H1 (cell line): Measurements from ENCODE around the gene SLITRK4. TPM values are rescaled to one million over a fixed set of nuclear protein-coding genes. Genes with fewer than 3 reads are reported as not detected.

Experiments used
- CTCF ChIA-PET: fragments of 300-600 bp; sonication (Branson Sonifier 250); formaldehyde crosslinking; loops from one replicate; lab custom pipeline; 2021; ENCODE audit not compliant: partially characterized antibody; lab: Charles Lee
- POLR2A ChIA-PET: fragments of 300-600 bp; sonication (Branson Sonifier 250); formaldehyde crosslinking; loops from one replicate; lab custom pipeline; 2021; ENCODE audit warnings: inconsistent platforms; ENCODE audit not compliant: partially characterized antibody; lab: Charles Lee
- DNase-seq, 2 experiments: peaks; one replicate each; pipeline versions ENCODE4 v3.0.0 to v3.0.0-alpha.2; 2010 to 2022; ENCODE audit warnings: low spot score in 2 of 2, low read depth in 1 of 2, mixed read lengths in 1 of 2
- FAIRE-seq: peaks from 2 replicates; lab custom pipeline; 2011; peaks lifted over from hg19 to GRCh38; lab: Jason Lieb, UNC
- H2AFZ ChIP-seq: 2 replicates; pipeline ENCODE4 v1.8.1; 2012; ENCODE audit warnings: low read length, inconsistent platforms
- H2AK5ac ChIP-seq: 2 replicates; pipeline ENCODE4 v1.6.1; 2013; ENCODE audit warnings: low read depth, low read length
- H2BK120ac ChIP-seq: replicated peaks from 2 replicates; pipeline ENCODE3; 2013; ENCODE audit warnings: low read depth, low read length, inconsistent platforms
- H2BK12ac ChIP-seq: 2 replicates; pipeline ENCODE4 v1.6.1; 2013; ENCODE audit warnings: low read depth, low read length
- H2BK15ac ChIP-seq: 2 replicates; pipeline ENCODE4 v1.6.1; 2013; ENCODE audit warnings: low read length
- H2BK20ac ChIP-seq: 2 replicates; pipeline ENCODE4 v1.6.1; 2013; ENCODE audit warnings: low read length
- H2BK5ac ChIP-seq: 2 replicates; pipeline ENCODE4 v1.6.1; 2013; ENCODE audit warnings: low read depth, low read length
- H3K14ac ChIP-seq: 2 replicates; pipeline ENCODE4 v1.6.1; 2013; ENCODE audit warnings: inconsistent platforms; ENCODE audit not compliant: insufficient read length
- H3K18ac ChIP-seq: 2 replicates; pipeline ENCODE4 v1.6.1; 2013; ENCODE audit warnings: low read length; ENCODE audit errors: extremely low read depth
- H3K23ac ChIP-seq: 2 replicates; pipeline ENCODE4 v1.6.1; 2013; ENCODE audit warnings: inconsistent platforms; ENCODE audit not compliant: insufficient read length
- H3K23me2 ChIP-seq: 2 replicates; pipeline ENCODE4 v1.6.1; 2013; ENCODE audit warnings: low read depth, low read length
- H3K27ac ChIP-seq: 2 replicates; pipeline ENCODE4 v1.6.1; 2011; ENCODE audit warnings: low read depth, low read length, inconsistent platforms
- H3K27me3 ChIP-seq, 4 experiments: replicated peaks in 1 of 4; 1 replicate in 1 of 4; 2 replicates in 3 of 4; pipeline versions ENCODE4 v1.6.1 to v1.8.1; 2011 to 2013; ENCODE audit warnings: low read length in 3 of 4, mild to moderate bottlenecking in 3 of 4, inconsistent platforms in 2 of 4, mixed read lengths in 2 of 4, moderate library complexity in 1 of 4; ENCODE audit not compliant: control insufficient read depth in 3 of 4, insufficient read depth in 3 of 4; ENCODE audit errors: extremely low read depth in 1 of 4
- H3K36me3 ChIP-seq, 4 experiments: 2 replicates each; pipeline versions ENCODE4 v1.6.1 to v1.8.1; 2011 to 2013; ENCODE audit warnings: mild to moderate bottlenecking in 4 of 4, low read length in 3 of 4, moderate library complexity in 2 of 4, control low read depth in 1 of 4, inconsistent platforms in 1 of 4; ENCODE audit not compliant: insufficient read depth in 4 of 4, control insufficient read depth in 2 of 4
- H3K4ac ChIP-seq: replicated peaks from 2 replicates; pipeline ENCODE3; 2013; ENCODE audit warnings: low read length, low read depth, mixed read lengths, inconsistent platforms; ENCODE audit not compliant: insufficient read length
- H3K4me1 ChIP-seq, 4 experiments: replicated peaks in 1 of 4; 1 replicate in 1 of 4; 2 replicates in 3 of 4; pipeline versions ENCODE4 v1.6.1 to v1.8.1; 2011 to 2013; ENCODE audit warnings: low read length in 3 of 4, inconsistent platforms in 2 of 4, mixed read lengths in 1 of 4; ENCODE audit not compliant: insufficient read depth in 4 of 4, control insufficient read depth in 3 of 4
- H3K4me2 ChIP-seq, 2 experiments: 2 replicates each; pipeline versions ENCODE4 v1.6.1 to v1.8.1; 2011 to 2013; ENCODE audit warnings: low read depth in 2 of 2, low read length in 2 of 2, control low read depth in 1 of 2, inconsistent platforms in 1 of 2, mild to moderate bottlenecking in 1 of 2; ENCODE audit not compliant: insufficient read depth in 1 of 2
- H3K4me3 ChIP-seq, 4 experiments: fragments of 200-600, 300-600 bp in 1 of 4; sonication (generic), shearing (Covaris generic), sonication (Bioruptor Twin) in 1 of 4; 2 replicates each; pipeline versions ENCODE4 v1.5.1 to v1.8.1; 2011 to 2016; ENCODE audit warnings: low read length in 4 of 4, low read depth in 3 of 4, control low read depth in 2 of 4, inconsistent platforms in 2 of 4, mild to moderate bottlenecking in 2 of 4, mixed read lengths in 1 of 4, moderate library complexity in 1 of 4; ENCODE audit not compliant: insufficient read depth in 2 of 4; ENCODE audit errors: extremely low read depth in 1 of 4
- H3K56ac ChIP-seq: replicated peaks from 2 replicates; pipeline ENCODE3; 2013; ENCODE audit warnings: low read depth, mild to moderate bottlenecking, mixed read lengths, low read length, inconsistent platforms; ENCODE audit not compliant: insufficient read length
- H3K79me1 ChIP-seq: 2 replicates; pipeline ENCODE4 v1.6.1; 2013; ENCODE audit warnings: low read depth, low read length, control low read depth
- H3K79me2 ChIP-seq, 2 experiments: 2 replicates each; pipeline versions ENCODE4 v1.6.1 to v1.8.1; 2012 to 2013; ENCODE audit warnings: low read length in 2 of 2, mild to moderate bottlenecking in 2 of 2, inconsistent platforms in 1 of 2; ENCODE audit not compliant: insufficient read depth in 2 of 2, control insufficient read depth in 1 of 2
- H3K9ac ChIP-seq, 4 experiments: replicated peaks in 1 of 4; 1 replicate in 1 of 4; 2 replicates in 3 of 4; pipeline versions ENCODE4 v1.6.1 to v1.8.1; 2011 to 2013; ENCODE audit warnings: low read depth in 3 of 4, low read length in 3 of 4, control low read depth in 2 of 4, mild to moderate bottlenecking in 2 of 4, moderate library complexity in 2 of 4, inconsistent platforms in 1 of 4; ENCODE audit errors: extremely low read depth in 1 of 4
- H3K9me3 ChIP-seq, 2 experiments: 2 replicates each; pipeline versions ENCODE4 v1.6.1 to v1.8.1; 2012 to 2013; ENCODE audit warnings: mild to moderate bottlenecking in 2 of 2, moderate library complexity in 2 of 2, control low read depth in 1 of 2, inconsistent platforms in 1 of 2, low read depth in 1 of 2, low read length in 1 of 2, mixed read lengths in 1 of 2; ENCODE audit not compliant: insufficient read depth in 2 of 2
- H4K20me1 ChIP-seq, 2 experiments: replicated peaks in 1 of 2; 2 replicates each; pipeline versions ENCODE3 to v1.8.1; 2011 to 2013; ENCODE audit warnings: inconsistent platforms in 2 of 2, low read length in 2 of 2, mild to moderate bottlenecking in 1 of 2; ENCODE audit not compliant: insufficient read depth in 2 of 2, control insufficient read depth in 1 of 2
- H4K5ac ChIP-seq: 2 replicates; pipeline ENCODE4 v1.6.1; 2013; ENCODE audit warnings: low read length, low read depth, mixed read lengths, inconsistent platforms; ENCODE audit not compliant: insufficient read length
- H4K8ac ChIP-seq: 2 replicates; pipeline ENCODE4 v1.8.0; 2013; ENCODE audit warnings: mild to moderate bottlenecking, moderate library complexity, low read length, inconsistent platforms; ENCODE audit not compliant: insufficient read depth; ENCODE audit errors: extremely low read depth
- H4K91ac ChIP-seq: replicated peaks from 2 replicates; pipeline ENCODE3; 2013; ENCODE audit warnings: low read length, mixed read lengths, inconsistent platforms; ENCODE audit not compliant: insufficient read length
- GTF2F1 ChIP-seq: IDR thresholded peaks from 2 replicates; pipeline ENCODE4 v1.6.1; 2012; ENCODE audit warnings: low read depth, low read length, improper control_type of control experiment, borderline replicate concordance
- POLR2A ChIP-seq, 2 experiments: IDR thresholded peaks; 1 replicate in 1 of 2; 2 replicates in 1 of 2; pipeline ENCODE4 v1.6.1; 2011; ENCODE audit warnings: low read depth in 2 of 2, low read length in 2 of 2, mild to moderate bottlenecking in 2 of 2; ENCODE audit errors: control extremely low read depth in 1 of 2
- WGBS, 2 experiments: shearing (Covaris generic) in 1 of 2; methylation state at CpG; one replicate each; pipeline versions ENCODE4 v1.1.6 to v1.1.7; 2013 to 2015; ENCODE audit warnings: low lambda C conversion rate in 2 of 2, mixed read lengths in 2 of 2, inconsistent platforms in 1 of 2, low coverage in 1 of 2, missing lambda C conversion rate in 1 of 2; ENCODE audit not compliant: insufficient replicate concordance in 2 of 2, insufficient coverage in 1 of 2, insufficient read length in 1 of 2; ENCODE audit errors: extremely low coverage in 1 of 2, missing lambda C conversion rate in 1 of 2; 5-methylcytosine and 5-hydroxymethylcytosine counted together
- polyA plus RNA-seq, 7 experiments: library from polyadenylated mRNA; depleted of rRNA in 3 of 7; stranded (reverse) in 5 of 7; unstranded in 2 of 7; fragments of >200 nt in 5 of 7; fragments of 200-250 nt in 2 of 7; gene quantifications; 1 replicate in 5 of 7; 2 replicates in 1 of 7; 4 replicates in 1 of 7; pipeline versions ENCODE4 v1.2.1 to v1.2.3, GENCODE V29; 2011 to 2013; ENCODE audit warnings: missing spikeins in 2 of 7, mixed read lengths in 2 of 7
- total RNA-seq: library from RNA; stranded (reverse); fragmentation: NEBNext Ultra II Directional; extraction: Animal tissue kit (Norgen Biotek cat#: 25700); gene quantifications from 2 replicates; pipeline ENCODE4 v1.2.1, GENCODE V29; 2021
- TF ChIP-seq, protein P1 (sequence below): IDR thresholded peaks from 2 replicates; pipeline ENCODE4 v1.6.1; 2011; ENCODE audit warnings: low read length, improper control_type of control experiment

Gene SLITRK4
- total and polyA plus RNA-seq, 2 of the 8 experiments (the other 6 are each of a cell fraction or from before 2014, with no cell fraction given) = 3.1 to 8.2 TPM

- Histone ChIP-seq H3K18ac (no peak overlapping the region), H3K9ac (no peak overlapping the region), H4K91ac (no peak overlapping the region), H2AFZ (no peak overlapping the region), H2BK20ac (no peak overlapping the region), H2BK120ac (no peak overlapping the region), H2BK5ac (no peak overlapping the region), H3K4ac (no peak overlapping the region), H3K23me2 (no peaks in the 10 kb centered on the region), H3K9me3 (no peaks in the 10 kb centered on the region), H3K4me1 (no peaks in the 10 kb centered on the region), H3K14ac (no peak overlapping the region), H2BK12ac (no peak overlapping the region), H3K79me2 (no peaks in the 10 kb centered on the region), H4K5ac (no peak overlapping the region), H3K27ac (no peak overlapping the region), H3K27me3 (no peaks in the 10 kb centered on the region), H4K20me1 (no peaks in the 10 kb centered on the region), H3K4me2 (no peak overlapping the region), H3K79me1 (no peaks in the 10 kb centered on the region), H3K23ac (no peak overlapping the region), H2AK5ac (no peak overlapping the region), H4K8ac (no peak overlapping the region), H3K36me3 (no peaks in the 10 kb centered on the region), H2BK15ac (no peak overlapping the region), H3K56ac (no peak overlapping the region), H3K4me3 (no peak overlapping the region)
- WGBS, 2 experiments = 90% methylated on average over 2 of the region's 4 CpGs; no CpG with 5 or more reads in 1 of the 2 experiments
- FAIRE-seq (no peak), DNase-seq (no peak)
- ChIA-PET CTCF (interaction anchor here (1.1 kb wide), 1 partner anchor 21 kb away, joined by 3 read pairs; no protein-coding TSS in a partner anchor), POLR2A (interaction anchor here (0.7 kb wide), 1 partner anchor 214 kb away, joined by 3 read pairs; no protein-coding TSS in a partner anchor)
- TF ChIP-seq GTF2F1 = no peak
- no peak for TF ChIP-seq POLR2A (IDR thresholded peaks at IDR 0.05; ENCODE audit: control extremely low read depth in 1 of 2, low read depth in 2 of 2, low read length in 2 of 2)
- TF ChIP-seq, protein P1, sequence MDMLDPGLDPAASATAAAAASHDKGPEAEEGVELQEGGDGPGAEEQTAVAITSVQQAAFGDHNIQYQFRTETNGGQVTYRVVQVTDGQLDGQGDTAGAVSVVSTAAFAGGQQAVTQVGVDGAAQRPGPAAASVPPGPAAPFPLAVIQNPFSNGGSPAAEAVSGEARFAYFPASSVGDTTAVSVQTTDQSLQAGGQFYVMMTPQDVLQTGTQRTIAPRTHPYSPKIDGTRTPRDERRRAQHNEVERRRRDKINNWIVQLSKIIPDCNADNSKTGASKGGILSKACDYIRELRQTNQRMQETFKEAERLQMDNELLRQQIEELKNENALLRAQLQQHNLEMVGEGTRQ = no peak
These were observed 20.1 kb downstream of the SLITRK4 start for GRCh38 chrX:143615851-143616250.
